Measurements from ENCODE around the gene MUSTN1.

The MUSTN1 gene

DNA sequence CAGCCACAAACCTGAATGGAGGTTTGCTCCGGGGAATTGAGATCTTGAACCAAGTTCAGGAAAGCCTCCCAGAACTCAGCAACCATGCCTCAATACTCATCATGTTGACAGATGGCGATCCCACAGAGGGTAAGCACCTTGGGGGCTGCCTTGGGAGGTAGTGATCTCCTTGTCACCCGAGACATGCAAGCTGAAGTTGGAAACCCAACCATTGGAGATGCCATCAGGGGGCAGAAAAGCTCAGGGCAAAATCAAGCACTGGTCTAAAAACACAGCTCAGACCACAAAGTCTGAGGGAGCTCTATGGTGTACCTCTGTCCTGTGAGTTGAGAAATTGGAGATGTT is 51.6 kb downstream of the MUSTN1 start:
- no peak for DNase-seq

Measured in SHP77 treated with DMSO at 0.1 percent for 48 hours (cell line).